Prostate gland (tissue), 2 donors: Measurements from ENCODE around the gene LPIN3. TPM values are rescaled to one million over a fixed set of nuclear protein-coding genes. Genes with fewer than 3 reads are reported as not detected.
"Not testable (repeated sequence)": the region's sequence is repeated elsewhere in the genome, so short reads cannot be mapped to it uniquely, and the experiment has no call there.

Experiments
- DNase-seq: peaks from one replicate; pipeline ENCODE4 v3.0.0-alpha.2; 2019; ENCODE audit warnings: low spot score
- H3K27ac ChIP-seq, 2 donors: fragments of 200-600 bp; sonication (generic); 2 replicates each; pipeline ENCODE4 v1.5.1; 2017 to 2019
- H3K27me3 ChIP-seq: fragments of 200-600 bp; sonication (generic); replicated peaks from 2 replicates; pipeline ENCODE4 v1.5.1; 2019; ENCODE audit not compliant: insufficient read depth
- H3K36me3 ChIP-seq, 2 donors: fragments of 200-600 bp; sonication (generic); 1 replicate in 1 of 2; 2 replicates in 1 of 2; pipeline versions ENCODE4 v1.5.1 to v1.8.1; 2017 to 2019
- H3K4me1 ChIP-seq: fragments of 200-600 bp; sonication (generic); replicated peaks from 2 replicates; pipeline ENCODE4 v1.5.1; 2019
- H3K4me3 ChIP-seq, 2 donors: fragments of 200-600 bp; sonication (generic); 2 replicates each; pipeline ENCODE4 v1.5.1; 2017 to 2019
- H3K9me3 ChIP-seq: fragments of 200-600 bp; sonication (generic); 2 replicates; pipeline ENCODE4 v1.5.1; 2017
- CTCF ChIP-seq, 4 experiments: fragments of 200-600 bp in 2 of 4; fragments of 450-650 bp in 2 of 4; sonication (generic) in 2 of 4; IDR thresholded peaks; 1 replicate in 3 of 4; 2 replicates in 1 of 4; pipeline ENCODE4 v1.5.1; 2016 to 2019; ENCODE audit warnings: antibody characterized with exemption in 4 of 4, mild to moderate bottlenecking in 2 of 4, moderate library complexity in 2 of 4
- POLR2A ChIP-seq: fragments of 450-650 bp; IDR thresholded peaks from one replicate; pipeline ENCODE4 v1.6.1; 2016; ENCODE audit warnings: antibody characterized with exemption, mild to moderate bottlenecking
- POLR2AphosphoS5 ChIP-seq: sonication (generic); formaldehyde crosslinking; IDR thresholded peaks from one replicate; pipeline ENCODE4 v1.6.1; 2017; ENCODE audit warnings: antibody characterized with exemption
- WGBS: methylation state at CpG from one replicate; pipeline ENCODE4 v1.1.5; 2018; 5-methylcytosine and 5-hydroxymethylcytosine counted together
- intact Hi-C: fragments of 100-400 bp; cut with DNase I; formaldehyde crosslinking; loops from one replicate; pipeline ENCODE4 v1.14.2; 2022
- total RNA-seq, 2 donors: library from RNA; depleted of rRNA; stranded (reverse); fragments of >200 nt; gene quantifications; one replicate each; pipeline ENCODE4 v1.1.0, GENCODE V29; 2016

The LPIN3 gene
- total RNA-seq, 2 donors from 2014 or later, result 16.2 to 30.4 TPM

DNA sequence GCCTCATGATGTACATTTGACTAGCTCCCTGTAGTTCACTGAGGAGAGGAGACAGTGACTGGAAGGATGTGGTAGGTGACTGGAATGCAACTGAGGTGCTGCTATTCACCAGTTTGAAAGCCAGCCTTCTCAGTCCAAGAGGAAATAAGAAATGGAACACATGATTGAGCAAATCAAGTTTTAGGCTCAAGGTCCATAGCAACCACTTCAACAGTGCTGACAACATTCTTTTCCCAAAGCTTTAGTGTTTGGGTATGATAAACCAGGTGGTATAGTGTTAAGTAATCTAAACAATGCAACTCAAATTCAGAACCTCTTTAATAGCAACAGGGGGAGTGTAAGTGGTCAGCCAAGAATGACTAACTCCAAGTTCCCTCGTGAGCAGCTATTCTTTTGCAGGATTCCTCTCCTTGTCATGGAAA lies 32.3 kb upstream of the LPIN3 start:
- no peak overlapping the region for H3K4me3 ChIP-seq
- H3K9me3 ChIP-seq, result no peaks in the 10 kb centered on the region
- H3K36me3 ChIP-seq, result no peaks in the 10 kb centered on the region
- H3K27me3 ChIP-seq, result no peaks in the 10 kb centered on the region
- 19% methylated on average over 1 of the region's 1 CpG for WGBS
- intact Hi-C loops, result no loop called here
- no peaks in the 10 kb centered on the region for H3K4me1 ChIP-seq
- DNase-seq, result no peak
- TF ChIP-seq POLR2A, result no peak
- no peak for TF ChIP-seq CTCF (IDR thresholded peaks at IDR 0.05)
- TF ChIP-seq POLR2AphosphoS5, result no peak
- H3K27ac ChIP-seq, result no peak overlapping the region

DNA sequence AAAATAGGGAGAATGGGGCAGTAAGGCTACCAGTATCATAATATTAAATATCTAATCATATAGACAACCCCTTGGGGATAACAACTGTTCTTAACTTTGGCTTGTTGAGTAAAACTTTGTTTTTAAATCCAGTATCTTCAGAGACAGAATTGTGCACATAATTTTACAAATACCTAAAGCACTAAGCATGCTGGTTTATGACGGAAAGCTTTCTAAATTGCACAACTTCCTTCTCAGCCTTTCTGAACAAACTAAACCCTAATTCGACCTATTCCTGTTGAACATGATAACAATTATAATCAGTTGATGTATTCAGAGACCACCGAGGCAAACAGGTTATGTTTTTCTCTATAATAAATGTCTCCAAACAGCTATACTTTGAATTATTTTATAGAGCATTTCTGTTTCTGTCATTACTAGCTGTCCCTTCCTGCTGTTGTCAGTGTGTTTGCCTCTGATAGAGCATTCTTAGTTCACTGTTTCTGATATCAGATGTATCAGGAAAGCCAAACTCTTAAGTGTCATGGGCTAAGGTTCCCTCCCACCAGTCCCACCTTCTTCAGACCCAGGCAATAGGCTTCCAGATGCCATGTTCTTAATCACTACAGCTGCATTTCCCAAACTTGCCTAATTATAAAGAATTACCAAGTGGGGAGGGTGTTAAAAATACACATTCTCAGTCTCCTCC lies 31.8 kb upstream of the LPIN3 start:
- Histone ChIP-seq H3K27ac (no peak overlapping the region), H3K36me3 (no peaks in the 10 kb centered on the region), H3K4me1 (no peaks in the 10 kb centered on the region), H3K9me3 (no peaks in the 10 kb centered on the region), H3K4me3 (no peak overlapping the region), H3K27me3 (no peaks in the 10 kb centered on the region)
- intact Hi-C loops, result no loop called here
- TF ChIP-seq POLR2A, result no peak
- TF ChIP-seq CTCF (IDR thresholded peaks at IDR 0.05), result no peak
- no peak for TF ChIP-seq POLR2AphosphoS5
- 52% methylated on average over 3 of the region's 3 CpGs for WGBS
- no peak for DNase-seq

DNA sequence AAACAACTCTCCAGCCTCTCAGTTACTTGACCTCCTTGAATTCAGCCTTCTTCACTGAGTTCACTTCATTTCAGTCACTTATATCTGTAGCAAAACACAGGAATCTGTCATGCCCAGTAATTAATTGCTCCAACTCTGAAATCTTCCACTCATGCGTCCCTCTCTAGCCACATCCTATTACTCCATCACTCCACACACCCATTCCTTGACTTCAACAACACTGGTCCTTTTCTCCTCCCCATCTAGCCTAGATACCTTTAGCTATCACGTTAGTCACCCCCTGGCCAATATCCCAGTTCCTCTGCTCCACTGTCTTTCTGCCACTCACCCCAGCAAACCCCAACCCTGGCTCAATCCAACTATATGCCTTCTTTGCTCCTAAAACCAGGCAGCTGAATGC lies 30.8 kb upstream of the LPIN3 start:
- Histone ChIP-seq H3K9me3 (no peaks in the 10 kb centered on the region), H3K36me3 (no peaks in the 10 kb centered on the region), H3K4me3 (no peak overlapping the region), H3K4me1 (no peaks in the 10 kb centered on the region), H3K27me3 (no peaks in the 10 kb centered on the region), H3K27ac (no peak overlapping the region)
- WGBS, result 82% methylated on average over 2 of the region's 2 CpGs
- TF ChIP-seq POLR2AphosphoS5 (no peak), POLR2A (no peak), CTCF (IDR thresholded peaks at IDR 0.05) (no peak)
- no peak for DNase-seq
- intact Hi-C loops, result no loop called here

DNA sequence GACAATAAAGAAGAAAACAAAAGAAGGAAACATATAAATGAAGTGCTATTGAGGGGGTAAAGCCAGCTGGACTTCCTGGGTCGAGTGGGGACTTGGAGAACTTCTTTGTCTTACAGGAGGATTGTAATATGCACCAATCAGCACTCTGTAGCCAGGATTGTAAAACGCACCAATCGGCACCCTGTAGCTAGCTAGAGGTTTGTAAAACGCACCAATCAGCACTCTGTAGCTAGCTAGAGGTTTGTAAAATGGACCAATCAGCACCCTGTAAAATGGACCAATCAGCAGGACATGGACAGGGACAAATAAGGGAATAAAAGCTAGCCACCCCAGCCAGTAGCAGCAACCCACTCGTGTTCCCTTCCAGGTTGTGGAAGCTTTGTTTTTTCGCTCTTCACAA lies 28.6 kb upstream of the LPIN3 start:
- H3K27me3 ChIP-seq, H3K9me3 ChIP-seq, H3K27ac ChIP-seq, DNase-seq, intact Hi-C loops, H3K4me3 ChIP-seq, H3K36me3 ChIP-seq, H3K4me1 ChIP-seq: not testable (repeated sequence)
- WGBS, result 91% methylated on average over 6 of the region's 6 CpGs

GRCh38 chr20:41314386-41314785 lies 26.2 kb upstream of the LPIN3 start:
- no peak for DNase-seq
- no peaks in the 10 kb centered on the region for H3K36me3 ChIP-seq
- 69% methylated on average over 2 of the region's 2 CpGs for WGBS
- no peaks in the 10 kb centered on the region for H3K9me3 ChIP-seq
- no peak for TF ChIP-seq CTCF (IDR thresholded peaks at IDR 0.05)
- TF ChIP-seq POLR2AphosphoS5, result no peak
- TF ChIP-seq POLR2A, result no peak
- H3K27ac ChIP-seq, result no peak overlapping the region
- intact Hi-C loops, result no loop called here
- H3K27me3 ChIP-seq, result no peaks in the 10 kb centered on the region
- H3K4me1 ChIP-seq, result no peaks in the 10 kb centered on the region
- no peak overlapping the region for H3K4me3 ChIP-seq
